Keratinocyte (primary cell): Measurements from ENCODE around the gene KRT81.

ENCODE experiments used
- CTCF ChIP-seq, 3 experiments: IDR thresholded peaks in 1 of 3; conservative IDR thresholded peaks in 1 of 3; optimal IDR thresholded peaks in 1 of 3; 2 replicates in 2 of 3; 3 replicates in 1 of 3; pipeline versions ENCODE3 to v1.5.1; 2011; ENCODE audit warnings: low read length in 3 of 3, mild to moderate bottlenecking in 3 of 3, moderate library complexity in 2 of 3, control low read depth in 1 of 3, inconsistent platforms in 1 of 3; ENCODE audit not compliant: insufficient read depth in 2 of 3; ENCODE audit errors: extremely low read depth in 1 of 3
- EZH2 ChIP-seq: IDR thresholded peaks from one replicate; pipeline ENCODE4 v1.6.1; 2012; ENCODE audit warnings: inconsistent platforms, mild to moderate bottlenecking, low read length, moderate library complexity

- TF ChIP-seq CTCF (optimal IDR thresholded peaks at IDR 0.05 in 1 of 3, IDR thresholded peaks at IDR 0.05 in 1 of 3, conservative IDR thresholded peaks at IDR 0.05 in 1 of 3; ENCODE audit: extremely low read depth in 1 of 3, insufficient read depth in 2 of 3, low read length in 3 of 3) = no peak
- TF ChIP-seq EZH2 = no peak
Observed at GRCh38 chr12:52238207-52238840, 53.0 kb downstream of the KRT81 start.
